Immature natural killer cell (primary cell): ENCODE results near the gene UNC93A. TPM values are rescaled to one million over a fixed set of nuclear protein-coding genes. Genes with fewer than 3 reads are reported as not detected.
A peak's percentile ranks its signal among the peaks of the same experiment; 100 is the strongest.
"Not testable (repeated sequence)": the region's sequence is repeated elsewhere in the genome, so short reads cannot be mapped to it uniquely, and the experiment has no call there.

ENCODE experiments used
- DNase-seq, 3 donors: peaks; one replicate each; pipeline ENCODE4 v3.0.0; 2022; ENCODE audit warnings: mixed read lengths in 1 of 3
- H3K27ac Mint-ChIP-seq, 6 donors: one replicate each; pipeline ENCODE4 v1.8.0; 2020; ENCODE audit warnings: mixed read lengths in 6 of 6, mild to moderate bottlenecking in 5 of 6, inconsistent platforms in 4 of 6, moderate library complexity in 3 of 6
- H3K27me3 Mint-ChIP-seq, 3 donors: one replicate each; pipeline ENCODE4 v1.8.0; 2020 to 2021; ENCODE audit warnings: low read depth in 3 of 3, mild to moderate bottlenecking in 3 of 3, mixed read lengths in 3 of 3, moderate library complexity in 3 of 3, inconsistent platforms in 1 of 3
- H3K36me3 Mint-ChIP-seq, 3 donors: one replicate each; pipeline ENCODE4 v1.8.0; 2020; ENCODE audit warnings: mixed read lengths in 3 of 3, inconsistent platforms in 2 of 3, mild to moderate bottlenecking in 2 of 3
- H3K4me1 Mint-ChIP-seq, 2 donors: one replicate each; pipeline ENCODE4 v1.8.0; 2020; ENCODE audit warnings: inconsistent platforms in 2 of 2, mild to moderate bottlenecking in 2 of 2, mixed read lengths in 2 of 2, moderate library complexity in 1 of 2
- H3K4me3 Mint-ChIP-seq, 5 donors: one replicate each; pipeline ENCODE4 v1.8.0; 2020; ENCODE audit warnings: mild to moderate bottlenecking in 5 of 5, mixed read lengths in 5 of 5, inconsistent platforms in 3 of 5, moderate library complexity in 3 of 5
- H3K9me3 Mint-ChIP-seq, 6 donors: one replicate each; pipeline ENCODE4 v1.8.0; 2020; ENCODE audit warnings: mild to moderate bottlenecking in 6 of 6, mixed read lengths in 6 of 6, inconsistent platforms in 4 of 6, moderate library complexity in 3 of 6
- polyA plus RNA-seq, 3 donors: library from polyadenylated mRNA; unstranded; fragments of 300-500 nt; fragmentation: Illumina TruSeq; gene quantifications; one replicate each; pipeline ENCODE4 v1.2.3, GENCODE V29; 2021

UNC93A gene
- polyA plus RNA-seq, 3 donors from 2014 or later, result not detected

GRCh38 chr6:167341665-167342655 is 50.8 kb downstream of the UNC93A start:
- Mint-ChIP-seq H3K36me3 (no peaks in the 10 kb centered on the region), H3K9me3 (peaks cover 0 to 5% (median 0%) of the 10 kb centered on the region in 6 donors), H3K27me3 (peaks cover 3 to 7% (median 3%) of the 10 kb centered on the region in 3 donors), H3K4me3 (no peak overlapping the region), H3K27ac (no peak overlapping the region), H3K4me1 (no peaks in the 10 kb centered on the region)
- DNase-seq, result no peak

DNA sequence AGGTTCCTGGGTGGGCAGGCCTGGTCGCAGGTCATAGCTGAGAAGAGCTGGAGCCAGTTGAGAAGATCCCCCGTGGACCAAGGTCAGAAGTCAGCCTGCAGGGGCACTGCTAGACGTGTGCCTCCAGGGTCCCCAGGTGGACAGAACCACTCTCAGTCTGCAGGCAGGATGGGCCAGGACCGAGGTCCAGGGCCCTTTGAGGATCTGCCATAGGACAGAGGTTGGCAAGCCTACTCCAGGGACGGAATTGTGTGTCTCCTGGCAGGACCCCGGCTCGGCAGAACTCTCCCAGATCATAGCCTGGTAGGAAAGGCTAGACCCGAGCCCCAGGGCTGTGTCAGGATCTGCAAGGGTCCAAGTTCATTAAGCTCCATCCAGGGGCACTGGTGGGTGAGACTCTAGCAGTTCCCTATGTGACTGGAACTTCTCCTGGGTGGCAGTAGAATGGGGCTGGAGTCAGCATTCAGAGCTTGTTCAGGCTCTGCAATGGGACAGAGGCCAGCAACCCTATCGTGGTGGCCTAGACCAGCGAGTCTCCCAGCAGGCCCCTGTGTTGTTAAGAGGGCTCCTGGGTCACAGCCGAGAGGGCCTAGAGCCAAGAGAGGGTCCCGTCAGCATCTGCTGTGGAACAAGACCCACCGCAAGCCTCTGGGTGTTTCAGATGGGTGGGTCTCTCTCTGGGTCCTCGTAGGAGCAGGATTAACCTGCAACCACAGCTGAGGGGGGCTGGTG is 51.9 kb downstream of the UNC93A start:
- H3K27ac Mint-ChIP-seq, result no peak overlapping the region
- H3K36me3 Mint-ChIP-seq, result no peaks in the 10 kb centered on the region
- DNase-seq, result no peak
- H3K4me1 Mint-ChIP-seq, result no peaks in the 10 kb centered on the region
- H3K27me3 Mint-ChIP-seq, result peaks cover 3 to 7% (median 5%) of the 10 kb centered on the region in 3 donors
- H3K9me3 Mint-ChIP-seq, result peaks cover 0 to 4% (median 0%) of the 10 kb centered on the region in 6 donors
- no peak overlapping the region for H3K4me3 Mint-ChIP-seq

DNA sequence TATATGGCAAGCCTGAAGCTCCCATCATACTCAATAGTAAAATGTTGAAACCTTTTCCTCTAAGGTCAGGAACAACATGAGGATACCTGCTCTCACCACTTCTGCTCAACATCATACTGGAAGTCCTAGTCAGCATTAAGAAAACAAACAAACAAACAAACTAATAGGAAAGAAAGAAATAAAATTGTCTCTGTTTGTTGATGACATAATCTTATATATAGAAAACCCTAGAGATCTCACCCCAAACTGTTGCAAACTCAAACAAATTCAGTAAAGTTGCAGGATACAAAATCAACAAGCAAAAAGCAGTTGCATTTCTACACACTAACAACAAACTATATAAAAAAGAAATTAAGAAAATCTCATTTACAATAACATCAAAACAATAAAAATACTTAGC is 54.2 kb downstream of the UNC93A start:
- no peaks in the 10 kb centered on the region for H3K9me3 Mint-ChIP-seq
- no peaks in the 10 kb centered on the region for H3K36me3 Mint-ChIP-seq
- H3K4me3 Mint-ChIP-seq, result no peak overlapping the region
- no peak overlapping the region for H3K27ac Mint-ChIP-seq
- peaks cover 5 to 10% (median 8%) of the 10 kb centered on the region in 3 donors for H3K27me3 Mint-ChIP-seq
- DNase-seq, result no peak
- H3K4me1 Mint-ChIP-seq, result peaks cover 6 to 7% of the 10 kb centered on the region in 2 donors

- Mint-ChIP-seq H3K4me3 (no peak overlapping the region), H3K27me3 (peaks cover 5 to 14% (median 8%) of the 10 kb centered on the region in 3 donors)
Measured at GRCh38 chr6:167345960-167346359, 54.8 kb downstream of the UNC93A start.

DNA sequence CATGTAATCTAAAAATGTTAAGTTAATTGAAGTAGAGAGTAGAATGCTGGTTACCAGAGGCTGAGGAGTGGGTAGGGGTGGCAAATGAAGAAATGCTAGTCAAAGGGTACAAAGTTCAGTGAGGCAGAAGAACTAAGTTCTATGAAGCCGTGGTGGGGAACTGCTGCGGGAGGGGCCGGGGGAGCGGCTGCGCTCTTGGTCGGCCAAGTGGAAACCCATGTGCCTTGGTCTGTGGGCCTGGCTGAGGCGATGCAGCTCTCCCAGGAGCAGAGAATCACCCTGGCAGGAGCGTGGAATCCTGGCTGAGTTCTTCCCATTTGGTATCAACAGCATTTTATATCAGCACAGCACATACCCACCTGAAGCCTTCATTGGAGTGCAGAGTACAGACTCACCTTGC is 56.1 kb downstream of the UNC93A start:
- Mint-ChIP-seq H3K4me3 (no peak overlapping the region), H3K36me3 (no peaks in the 10 kb centered on the region), H3K4me1 (peaks cover 17 to 20% of the 10 kb centered on the region in 2 donors), H3K9me3 (no peaks in the 10 kb centered on the region), H3K27ac (no peak overlapping the region), H3K27me3 (peaks cover 5 to 16% (median 13%) of the 10 kb centered on the region in 3 donors)
- no peak for DNase-seq

More at GRCh38 chr6:167345960-167346359, 54.8 kb downstream of the UNC93A start:
- no peaks in the 10 kb centered on the region for H3K36me3 Mint-ChIP-seq
- no peak overlapping the region for H3K27ac Mint-ChIP-seq
- H3K4me1 Mint-ChIP-seq, result peaks cover 10% of the 10 kb centered on the region in 2 donors
- no peak for DNase-seq
- H3K9me3 Mint-ChIP-seq, result no peaks in the 10 kb centered on the region

DNA sequence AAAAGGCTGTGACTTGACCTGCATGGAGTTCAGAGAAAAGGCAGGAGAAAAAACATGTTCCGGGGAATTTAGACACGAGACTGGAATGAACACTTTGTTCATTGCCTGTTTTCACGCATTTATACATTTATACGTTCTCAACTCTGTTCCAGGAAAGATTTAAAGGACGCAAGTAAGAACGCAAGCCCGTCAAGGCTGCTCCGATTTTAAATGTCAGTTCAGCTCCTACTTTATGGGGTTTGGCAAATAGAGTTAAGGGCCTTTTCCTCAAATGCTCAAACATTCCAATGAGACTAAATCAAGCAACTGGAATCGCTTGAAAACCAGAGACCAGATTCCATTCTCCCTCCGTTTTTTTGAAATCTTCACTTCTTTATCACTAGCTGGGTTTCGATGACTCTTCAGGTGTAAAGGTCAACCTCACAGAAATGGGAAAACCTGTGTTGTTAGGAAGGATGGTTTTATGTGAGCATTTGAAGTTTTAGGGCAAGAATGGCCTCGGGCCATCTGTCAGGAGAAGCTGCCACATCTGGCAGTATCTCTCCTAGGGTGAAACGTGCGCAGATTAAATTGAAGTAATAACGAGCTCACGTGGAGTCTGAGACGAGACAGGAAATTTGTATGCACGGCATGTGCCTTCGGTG is 58.6 kb downstream of the UNC93A start:
- Mint-ChIP-seq H3K27ac (no peak overlapping the region), H3K4me1 (peaks cover 17 to 20% of the 10 kb centered on the region in 2 donors), H3K27me3 (peaks cover 5 to 18% (median 17%) of the 10 kb centered on the region in 3 donors), H3K4me3 (peak overlapping the region; percentile 63 to 85 (median 74)), H3K36me3 (no peaks in the 10 kb centered on the region), H3K9me3 (peaks cover 0 to 2% (median 0%) of the 10 kb centered on the region in 6 donors)
- no peak for DNase-seq

GRCh38 chr6:167350275-167350696 is 59.2 kb downstream of the UNC93A start:
- H3K27me3 Mint-ChIP-seq, result peaks cover 3 to 18% (median 18%) of the 10 kb centered on the region in 3 donors
- H3K27ac Mint-ChIP-seq, result peak overlapping the region in 1 of 6 donors; percentile 43
- no peak for DNase-seq
- H3K4me3 Mint-ChIP-seq, result peak overlapping the region; percentile 64 to 85 (median 80)
- H3K9me3 Mint-ChIP-seq, result peaks cover 0 to 2% (median 0%) of the 10 kb centered on the region in 6 donors
- no peaks in the 10 kb centered on the region for H3K36me3 Mint-ChIP-seq
- H3K4me1 Mint-ChIP-seq, result peaks cover 17 to 20% of the 10 kb centered on the region in 2 donors

DNA sequence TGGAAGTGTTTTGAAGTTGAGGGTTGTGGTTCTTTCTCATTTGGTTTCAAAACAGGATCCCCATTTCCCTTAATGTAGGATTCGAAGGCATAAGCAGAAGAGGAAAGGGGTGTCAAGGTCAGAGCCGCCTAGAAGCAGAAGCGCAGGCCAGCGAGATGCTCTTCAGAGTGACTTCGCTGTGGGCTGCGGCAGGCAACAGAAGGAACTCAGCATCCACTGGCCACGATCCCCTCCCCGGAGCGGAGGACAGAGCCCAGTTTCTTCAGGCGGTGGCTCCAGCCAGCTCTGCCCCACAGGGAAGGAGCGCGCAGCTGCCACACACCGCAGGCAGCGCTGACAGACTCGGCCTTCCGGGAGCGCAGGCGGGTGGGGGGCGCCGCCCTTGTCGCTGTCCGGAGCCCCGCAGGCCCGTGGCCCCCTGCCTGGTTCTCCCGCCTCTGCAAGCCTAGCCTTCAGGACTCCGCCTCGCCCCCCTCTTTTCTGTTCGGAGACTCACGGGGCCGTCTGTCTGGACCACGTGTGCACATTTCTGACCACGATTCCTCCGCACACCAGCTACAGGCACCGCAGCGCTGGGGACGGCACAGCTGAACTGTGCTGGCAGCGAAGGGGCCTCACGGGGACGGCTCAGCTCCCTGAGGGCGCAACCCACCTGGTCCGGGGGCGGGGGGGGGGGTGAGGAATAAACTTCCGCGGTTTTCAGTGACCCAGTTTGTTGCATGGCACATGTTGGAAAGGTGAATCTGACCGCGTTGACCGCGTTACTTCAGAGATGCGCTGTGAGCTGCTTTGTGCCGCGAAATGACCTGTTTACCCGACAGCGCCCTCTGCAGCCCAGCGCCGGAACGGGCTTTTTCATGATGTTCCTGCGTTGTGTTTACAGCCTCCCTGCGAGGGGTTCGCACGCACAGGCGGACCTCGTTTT is 59.9 kb downstream of the UNC93A start:
- Mint-ChIP-seq H3K4me1 (peaks cover 17 to 20% of the 10 kb centered on the region in 2 donors), H3K4me3 (peak overlapping the region; percentile 77 to 85 (median 81)), H3K27ac (no peak overlapping the region), H3K36me3 (no peaks in the 10 kb centered on the region), H3K27me3 (peaks cover 3 to 18% (median 18%) of the 10 kb centered on the region in 3 donors), H3K9me3 (peaks cover 0 to 2% (median 0%) of the 10 kb centered on the region in 6 donors)
- peak; percentile 47 to 69 (median 57) for DNase-seq

DNA sequence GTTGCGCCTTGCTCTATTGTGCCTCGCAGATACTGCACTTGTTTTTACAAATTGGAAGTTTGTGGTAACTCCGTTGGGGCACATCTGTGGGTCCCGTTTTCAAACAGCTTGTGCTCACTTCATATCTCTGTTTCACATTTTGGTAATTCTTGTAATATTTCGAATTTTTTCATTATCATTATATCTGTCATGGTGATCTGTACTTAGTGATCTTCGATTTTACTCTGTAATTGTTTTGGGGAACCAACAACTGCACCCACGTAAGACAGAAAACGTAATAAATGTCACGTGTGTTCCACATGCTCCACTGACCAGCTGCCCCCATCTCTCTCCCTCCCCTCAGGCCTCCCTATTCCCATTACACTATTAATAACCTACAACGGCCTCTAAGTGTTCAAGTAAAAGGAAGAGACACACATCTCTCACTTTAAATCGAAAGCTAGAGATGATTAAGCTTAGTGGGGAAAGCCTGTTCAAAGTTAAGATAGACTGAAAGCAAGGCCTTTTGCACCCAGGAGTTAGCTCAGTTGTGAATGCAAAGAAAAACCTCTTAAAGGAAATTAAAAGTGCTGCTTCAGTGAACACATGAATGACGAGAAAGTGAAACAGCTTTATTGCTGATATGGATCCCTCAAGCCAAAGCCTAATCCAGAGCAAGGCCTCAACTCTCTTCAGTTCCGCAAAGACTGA is 60.7 kb downstream of the UNC93A start:
- Mint-ChIP-seq H3K36me3 (no peaks in the 10 kb centered on the region), H3K4me1 (peaks cover 17 to 20% of the 10 kb centered on the region in 2 donors), H3K27ac (no peak overlapping the region), H3K9me3 (peaks cover 0 to 2% (median 0%) of the 10 kb centered on the region in 6 donors), H3K27me3 (peaks cover 3 to 18% (median 15%) of the 10 kb centered on the region in 3 donors), H3K4me3 (peak overlapping the region; percentile 77 to 85 (median 81))
- no peak for DNase-seq

DNA sequence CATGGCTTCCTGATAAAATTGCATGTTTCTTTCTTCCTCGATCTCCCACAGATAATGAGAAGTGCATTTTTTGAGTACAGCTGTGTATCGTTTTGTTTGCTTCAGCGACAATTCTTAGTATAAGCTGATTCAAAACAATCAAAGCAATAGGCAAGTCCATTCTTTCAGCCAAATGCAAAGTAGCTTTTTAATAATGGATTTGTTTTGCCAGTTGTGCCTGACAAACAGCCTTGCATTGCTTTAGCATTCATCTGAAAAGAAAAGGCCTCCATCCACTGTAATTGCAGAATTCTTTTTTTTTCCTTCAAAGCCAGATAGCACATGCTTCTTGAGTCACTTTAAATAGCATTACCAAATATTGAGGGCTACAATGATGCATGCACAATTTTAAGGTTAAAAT is 65.8 kb downstream of the UNC93A start:
- no peak overlapping the region for H3K4me3 Mint-ChIP-seq
- peaks cover 0 to 11% (median 5%) of the 10 kb centered on the region in 3 donors for H3K27me3 Mint-ChIP-seq
- no peak overlapping the region for H3K27ac Mint-ChIP-seq
- peaks cover under 1 to 2% of the 10 kb centered on the region in 2 donors for H3K4me1 Mint-ChIP-seq
- no peak for DNase-seq
- no peaks in the 10 kb centered on the region for H3K36me3 Mint-ChIP-seq
- H3K9me3 Mint-ChIP-seq, result peaks cover 0 to 2% (median 0%) of the 10 kb centered on the region in 6 donors

DNA sequence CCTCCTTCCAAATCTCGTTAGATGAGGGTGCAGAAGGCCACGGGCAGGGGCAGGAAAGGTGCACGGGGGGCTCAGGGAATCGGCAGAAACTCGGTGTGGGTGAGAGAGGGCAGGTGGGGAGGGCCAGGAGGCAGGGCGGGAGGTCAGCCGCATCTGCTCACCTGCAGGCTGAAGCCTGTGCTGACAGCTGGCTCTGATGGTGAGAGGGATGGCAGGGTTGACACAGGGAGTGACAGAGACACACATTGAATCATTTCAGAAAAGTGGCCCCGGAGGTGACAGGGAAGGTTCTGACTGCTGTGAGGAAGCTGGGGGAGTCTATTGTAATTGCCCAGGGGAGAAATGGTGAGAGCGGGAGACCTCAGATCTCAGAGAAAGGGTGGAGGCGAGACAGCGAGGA is 67.3 kb downstream of the UNC93A start:
- not testable (repeated sequence) for H3K4me3 Mint-ChIP-seq, H3K9me3 Mint-ChIP-seq

DNA sequence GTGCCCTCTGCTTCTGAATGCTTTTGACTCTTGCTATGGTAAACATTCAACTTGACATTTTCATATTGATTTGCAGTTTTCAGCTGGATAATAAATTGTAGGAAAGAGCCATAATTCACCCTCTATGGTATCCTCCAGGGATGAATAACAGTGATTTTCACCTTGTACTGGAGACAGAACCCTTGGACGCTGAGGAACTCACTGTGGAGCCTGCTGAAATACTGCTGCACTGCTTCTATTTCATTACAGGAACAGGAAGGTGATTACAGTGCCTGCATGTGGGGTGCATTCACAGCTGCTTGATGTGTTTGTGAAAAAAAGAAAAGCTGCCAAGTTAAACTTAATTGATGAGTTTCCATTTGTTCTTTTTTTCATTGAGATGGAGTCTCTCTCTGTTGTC is 70.1 kb downstream of the UNC93A start:
- H3K36me3 Mint-ChIP-seq, H3K4me3 Mint-ChIP-seq, H3K27me3 Mint-ChIP-seq, H3K9me3 Mint-ChIP-seq, H3K27ac Mint-ChIP-seq, DNase-seq, H3K4me1 Mint-ChIP-seq: not testable (repeated sequence)

More for the DNA sequence above, 67.3 kb downstream of the UNC93A start:
- H3K27me3 Mint-ChIP-seq, result peaks cover 2 to 11% (median 6%) of the 10 kb centered on the region in 3 donors
- DNase-seq, H3K27ac Mint-ChIP-seq, H3K36me3 Mint-ChIP-seq, H3K4me1 Mint-ChIP-seq: not testable (repeated sequence)
